Gastrocnemius medialis (tissue), 4 donors: ENCODE measurements around the gene AGTRAP.

ENCODE experiments used
- POLR2A ChIP-seq, 2 donors: fragments of 450-650 bp; IDR thresholded peaks; one replicate each; pipeline ENCODE4 v1.6.1; 2017; ENCODE audit warnings: antibody characterized with exemption in 2 of 2, mild to moderate bottlenecking in 2 of 2, moderate library complexity in 2 of 2
- TF ChIP-seq, protein P1 (sequence below), 5 experiments: fragments of 450-650 bp in 3 of 5; fragments of 200-600 bp in 2 of 5; sonication (generic) in 2 of 5; IDR thresholded peaks in 4 of 5; conservative IDR thresholded peaks in 1 of 5; 1 replicate in 4 of 5; 2 replicates in 1 of 5; pipeline ENCODE4 v1.5.1; 2016 to 2019; ENCODE audit warnings: antibody characterized with exemption in 5 of 5, mild to moderate bottlenecking in 3 of 5, moderate library complexity in 3 of 5

DNA sequence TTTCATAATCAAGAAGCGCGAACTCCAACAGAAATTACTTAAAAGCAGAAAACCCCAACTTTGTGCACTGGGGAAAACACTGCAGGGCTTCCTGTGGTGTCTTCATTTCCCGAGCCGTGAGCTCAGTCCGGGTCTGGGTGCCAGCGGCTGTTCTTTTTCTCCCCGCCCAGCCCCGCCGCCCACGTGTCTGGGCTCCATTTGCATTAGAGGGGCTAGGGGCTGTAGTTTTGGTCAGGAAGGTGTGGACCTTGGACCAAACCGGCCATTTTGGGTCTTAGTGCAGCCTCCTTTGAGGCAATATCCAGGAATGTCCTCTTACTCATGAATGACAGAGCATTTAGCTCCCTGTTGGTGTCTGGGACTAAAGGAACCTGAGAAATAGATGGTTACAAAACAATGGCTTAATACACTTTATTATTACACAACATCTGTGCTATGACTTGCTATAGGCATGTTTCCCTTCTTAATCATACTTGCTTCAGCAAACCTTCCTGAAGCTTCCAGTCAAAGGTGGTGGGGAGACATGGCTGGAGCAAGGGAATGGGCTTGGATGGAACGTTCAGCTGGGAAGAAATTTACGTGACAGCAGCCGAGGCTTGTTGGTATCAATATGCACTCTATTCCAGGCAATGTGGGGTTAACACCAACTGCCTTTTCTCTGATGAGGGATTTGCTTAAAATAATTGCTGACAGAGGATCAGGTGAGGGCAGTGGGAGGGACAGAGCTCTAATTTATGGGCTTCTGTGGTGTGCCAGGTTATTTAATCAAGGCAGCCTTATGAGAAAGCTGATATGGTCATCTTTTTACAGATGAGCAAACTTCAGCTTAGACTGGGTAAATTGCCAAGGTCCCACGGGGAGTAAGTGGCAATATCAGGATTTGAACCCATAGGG is 1.1 kb downstream of the AGTRAP start:
- TF ChIP-seq, protein P1, sequence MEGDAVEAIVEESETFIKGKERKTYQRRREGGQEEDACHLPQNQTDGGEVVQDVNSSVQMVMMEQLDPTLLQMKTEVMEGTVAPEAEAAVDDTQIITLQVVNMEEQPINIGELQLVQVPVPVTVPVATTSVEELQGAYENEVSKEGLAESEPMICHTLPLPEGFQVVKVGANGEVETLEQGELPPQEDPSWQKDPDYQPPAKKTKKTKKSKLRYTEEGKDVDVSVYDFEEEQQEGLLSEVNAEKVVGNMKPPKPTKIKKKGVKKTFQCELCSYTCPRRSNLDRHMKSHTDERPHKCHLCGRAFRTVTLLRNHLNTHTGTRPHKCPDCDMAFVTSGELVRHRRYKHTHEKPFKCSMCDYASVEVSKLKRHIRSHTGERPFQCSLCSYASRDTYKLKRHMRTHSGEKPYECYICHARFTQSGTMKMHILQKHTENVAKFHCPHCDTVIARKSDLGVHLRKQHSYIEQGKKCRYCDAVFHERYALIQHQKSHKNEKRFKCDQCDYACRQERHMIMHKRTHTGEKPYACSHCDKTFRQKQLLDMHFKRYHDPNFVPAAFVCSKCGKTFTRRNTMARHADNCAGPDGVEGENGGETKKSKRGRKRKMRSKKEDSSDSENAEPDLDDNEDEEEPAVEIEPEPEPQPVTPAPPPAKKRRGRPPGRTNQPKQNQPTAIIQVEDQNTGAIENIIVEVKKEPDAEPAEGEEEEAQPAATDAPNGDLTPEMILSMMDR (IDR thresholded peaks at IDR 0.05 in 4 of 5, conservative IDR thresholded peaks at IDR 0.05 in 1 of 5), result no peak
- peak; percentile 52 to 66 for TF ChIP-seq POLR2A (IDR thresholded peaks at IDR 0.05)
